Measurements from ENCODE around the gene IFI27L2.

DNA sequence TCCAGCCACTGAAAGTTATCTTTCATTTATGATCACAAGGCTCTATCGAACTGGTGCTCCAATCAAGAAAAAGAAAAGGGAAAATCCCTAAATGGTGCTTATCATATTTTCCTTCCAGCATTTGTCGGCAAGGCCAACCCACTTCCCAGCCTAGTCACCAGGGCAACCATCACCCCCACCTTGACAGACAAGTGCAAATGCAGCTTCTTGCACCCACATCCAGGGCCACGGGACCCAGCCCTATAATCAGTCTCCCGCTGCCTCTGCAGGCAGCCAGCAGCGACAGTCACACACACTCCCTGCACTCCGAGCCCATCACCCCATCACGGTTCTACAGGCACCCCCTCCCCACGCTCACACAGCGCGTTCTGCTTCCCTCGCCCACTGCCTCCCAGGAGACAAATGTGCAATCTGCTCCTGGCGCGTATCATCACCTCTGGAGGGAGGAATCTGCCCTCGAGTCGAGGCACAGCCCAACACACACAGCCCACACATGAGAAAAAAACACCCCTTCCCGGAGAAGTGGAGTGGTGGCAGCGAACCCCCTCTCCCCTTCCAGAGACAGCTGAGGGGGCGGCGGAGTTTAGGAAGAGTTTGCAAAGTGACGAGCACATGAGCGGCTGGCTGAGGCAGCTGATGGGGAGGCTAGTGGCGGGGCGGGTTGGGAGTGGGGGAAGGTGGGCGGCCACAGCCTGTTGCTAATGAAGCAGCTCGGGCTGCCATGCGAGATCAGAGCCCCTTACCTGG lies 35.5 kb upstream of the IFI27L2 start:
- TF ChIP-seq, protein P1, sequence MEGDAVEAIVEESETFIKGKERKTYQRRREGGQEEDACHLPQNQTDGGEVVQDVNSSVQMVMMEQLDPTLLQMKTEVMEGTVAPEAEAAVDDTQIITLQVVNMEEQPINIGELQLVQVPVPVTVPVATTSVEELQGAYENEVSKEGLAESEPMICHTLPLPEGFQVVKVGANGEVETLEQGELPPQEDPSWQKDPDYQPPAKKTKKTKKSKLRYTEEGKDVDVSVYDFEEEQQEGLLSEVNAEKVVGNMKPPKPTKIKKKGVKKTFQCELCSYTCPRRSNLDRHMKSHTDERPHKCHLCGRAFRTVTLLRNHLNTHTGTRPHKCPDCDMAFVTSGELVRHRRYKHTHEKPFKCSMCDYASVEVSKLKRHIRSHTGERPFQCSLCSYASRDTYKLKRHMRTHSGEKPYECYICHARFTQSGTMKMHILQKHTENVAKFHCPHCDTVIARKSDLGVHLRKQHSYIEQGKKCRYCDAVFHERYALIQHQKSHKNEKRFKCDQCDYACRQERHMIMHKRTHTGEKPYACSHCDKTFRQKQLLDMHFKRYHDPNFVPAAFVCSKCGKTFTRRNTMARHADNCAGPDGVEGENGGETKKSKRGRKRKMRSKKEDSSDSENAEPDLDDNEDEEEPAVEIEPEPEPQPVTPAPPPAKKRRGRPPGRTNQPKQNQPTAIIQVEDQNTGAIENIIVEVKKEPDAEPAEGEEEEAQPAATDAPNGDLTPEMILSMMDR (IDR thresholded peaks at IDR 0.05) = no peak
- TF ChIP-seq ZFX (IDR thresholded peaks at IDR 0.05; ENCODE audit: borderline replicate concordance) = no peak

Data from 22Rv1 (cell line).